K562 (cell line): Measurements from ENCODE around the gene RNF11. TPM values are rescaled to one million over a fixed set of nuclear protein-coding genes. Genes with fewer than 3 reads are reported as not detected.

Source experiments
- CBFB ChIP-seq: sonication (generic); formaldehyde crosslinking; IDR thresholded peaks from 2 replicates; pipeline ENCODE4 v1.4.0; 2020; ENCODE audit warnings: mild to moderate bottlenecking, missing genetic modification reagents
- CEBPG ChIP-seq, 3 experiments: fragments of 200-800 bp in 1 of 3; sonication (Bioruptor generic) in 1 of 3; sonication (generic) in 1 of 3; formaldehyde crosslinking in 1 of 3; IDR thresholded peaks in 2 of 3; conservative IDR thresholded peaks in 1 of 3; 2 replicates each; pipeline versions ENCODE4 v1.6.1 to v1.8.0; 2016 to 2022; ENCODE audit warnings: missing compliant biosample characterization in 2 of 3, missing genetic modification characterization in 2 of 3, mild to moderate bottlenecking in 1 of 3, missing genetic modification reagents in 1 of 3
- DACH1 ChIP-seq: fragments of 450-650 bp; IDR thresholded peaks from 2 replicates; pipeline ENCODE4 v1.6.1; 2018; ENCODE audit not compliant: partially characterized antibody
- ETV5 ChIP-seq: sonication (generic); formaldehyde crosslinking; IDR thresholded peaks from 2 replicates; pipeline ENCODE4 v1.4.0; 2020; ENCODE audit warnings: low read depth, mild to moderate bottlenecking, missing genetic modification reagents
- GABPA ChIP-seq: fragments of 200-800 bp; sonication (Bioruptor generic); conservative IDR thresholded peaks from 2 replicates; pipeline ENCODE4 v1.6.1; 2016; ENCODE audit warnings: low read depth, missing genetic modification characterization, missing compliant biosample characterization
- GATAD2B ChIP-seq: fragments of 450-650 bp; IDR thresholded peaks from 2 replicates; pipeline ENCODE4 v1.6.1; 2017; ENCODE audit warnings: mild to moderate bottlenecking, borderline replicate concordance
- HCFC1 ChIP-seq: IDR thresholded peaks from 2 replicates; pipeline ENCODE4 v1.6.1; 2012; ENCODE audit warnings: low read depth, low read length, improper control_type of control experiment
- HMGN3 ChIP-seq: IDR thresholded peaks from 2 replicates; pipeline ENCODE4 v1.6.1; 2011; ENCODE audit warnings: borderline replicate concordance, low read depth, mild to moderate bottlenecking, mixed read lengths, low read length; ENCODE audit not compliant: insufficient read length; ENCODE audit errors: extremely low read depth
- LEF1 ChIP-seq: fragments of 450-650 bp; IDR thresholded peaks from 2 replicates; pipeline ENCODE4 v1.6.1; 2016; ENCODE audit warnings: mild to moderate bottlenecking
- MYC ChIP-seq, 2 experiments: fragments of 250-450 bp in 1 of 2; sonication (Bioruptor Pico) in 1 of 2; IDR thresholded peaks; 2 replicates each; pipeline versions ENCODE4 v1.5.1 to v1.6.1; 2012 to 2021; ENCODE audit warnings: low read depth in 2 of 2, borderline replicate concordance in 1 of 2, improper control_type of control experiment in 1 of 2, low read length in 1 of 2, mild to moderate bottlenecking in 1 of 2, moderate library complexity in 1 of 2
- POU5F1 ChIP-seq: fragments of 150-350 bp; IDR thresholded peaks from 2 replicates; pipeline ENCODE4 v1.6.1; 2014; ENCODE audit warnings: borderline replicate concordance, low read length, low read depth, mild to moderate bottlenecking; ENCODE audit not compliant: partially characterized antibody
- SP2 ChIP-seq: IDR thresholded peaks from 2 replicates; pipeline ENCODE4 v1.6.1; 2011; ENCODE audit warnings: mild to moderate bottlenecking, low read depth, low read length, moderate library complexity; ENCODE audit not compliant: poor library complexity, severe bottlenecking; ENCODE audit errors: extremely low read depth
- TEAD1 ChIP-seq, 2 experiments: fragments of 450-650 bp in 1 of 2; sonication (generic) in 1 of 2; formaldehyde crosslinking; IDR thresholded peaks; 2 replicates each; pipeline versions ENCODE4 v1.4.0 to v1.8.0; 2020 to 2022; ENCODE audit warnings: mild to moderate bottlenecking in 2 of 2, missing genetic modification reagents in 1 of 2
- ZBTB17 ChIP-seq: fragments of 450-650 bp; formaldehyde crosslinking; IDR thresholded peaks from 2 replicates; pipeline ENCODE4 v1.4.0; 2020; ENCODE audit warnings: mild to moderate bottlenecking
- ZNF124 ChIP-seq: sonication (generic); formaldehyde crosslinking; IDR thresholded peaks from 2 replicates; pipeline ENCODE4 v1.8.1; 2022; ENCODE audit warnings: missing genetic modification reagents
- polyA plus RNA-seq, 8 experiments: library from polyadenylated mRNA; depleted of rRNA in 4 of 8; stranded (reverse) in 5 of 8; unstranded in 3 of 8; fragments of >200 nt; fragmentation: Nextera tagmentation in 2 of 8; fragmentation: Illumina TruSeq in 1 of 8; extraction: Ambion mirVana in 2 of 8; extraction: Trizol in 1 of 8; gene quantifications; 2 replicates each; pipeline versions ENCODE4 v1.2.1 to v1.2.3, GENCODE V29; 2011 to 2014; ENCODE audit warnings: inconsistent platforms in 1 of 8, missing spikeins in 1 of 8
- total RNA-seq, 7 experiments: library from RNA; depleted of rRNA in 6 of 7; stranded (reverse); fragments of >200 nt in 6 of 7; fragmentation: Illumina TruSeq in 2 of 7; extraction: Trizol in 2 of 7; gene quantifications; 2 replicates each; pipeline versions ENCODE4 v1.2.1 to v1.2.3, GENCODE V29; 2011 to 2021; ENCODE audit warnings: low replicate concordance in 1 of 7
- TF ChIP-seq, protein P1 (sequence below): fragments of 450-650 bp; IDR thresholded peaks from 2 replicates; pipeline ENCODE4 v1.6.1; 2018; ENCODE audit warnings: mild to moderate bottlenecking, low read depth; ENCODE audit not compliant: partially characterized antibody
- TF ChIP-seq, protein P2 (sequence below): fragments of 200-800 bp; sonication (Bioruptor generic); IDR thresholded peaks from 2 replicates; pipeline ENCODE4 v1.6.1; 2017; ENCODE audit warnings: missing genetic modification characterization, missing compliant biosample characterization
- TF ChIP-seq, protein P3 (sequence below), 3 experiments: IDR thresholded peaks in 2 of 3; conservative IDR thresholded peaks in 1 of 3; 2 replicates each; pipeline ENCODE4 v1.5.1; 2011 to 2012; ENCODE audit warnings: low read length in 3 of 3, mild to moderate bottlenecking in 3 of 3, control low read depth in 2 of 3, improper control_type of control experiment in 1 of 3, inconsistent platforms in 1 of 3, low read depth in 1 of 3, mixed read lengths in 1 of 3, moderate library complexity in 1 of 3; ENCODE audit not compliant: insufficient read depth in 2 of 3

RNF11 gene
- total and polyA plus RNA-seq, 9 of the 15 experiments (the other 6 are each of a cell fraction or from before 2014, with no cell fraction given) = 5.7 to 34.3 (median 23.1) TPM

DNA sequence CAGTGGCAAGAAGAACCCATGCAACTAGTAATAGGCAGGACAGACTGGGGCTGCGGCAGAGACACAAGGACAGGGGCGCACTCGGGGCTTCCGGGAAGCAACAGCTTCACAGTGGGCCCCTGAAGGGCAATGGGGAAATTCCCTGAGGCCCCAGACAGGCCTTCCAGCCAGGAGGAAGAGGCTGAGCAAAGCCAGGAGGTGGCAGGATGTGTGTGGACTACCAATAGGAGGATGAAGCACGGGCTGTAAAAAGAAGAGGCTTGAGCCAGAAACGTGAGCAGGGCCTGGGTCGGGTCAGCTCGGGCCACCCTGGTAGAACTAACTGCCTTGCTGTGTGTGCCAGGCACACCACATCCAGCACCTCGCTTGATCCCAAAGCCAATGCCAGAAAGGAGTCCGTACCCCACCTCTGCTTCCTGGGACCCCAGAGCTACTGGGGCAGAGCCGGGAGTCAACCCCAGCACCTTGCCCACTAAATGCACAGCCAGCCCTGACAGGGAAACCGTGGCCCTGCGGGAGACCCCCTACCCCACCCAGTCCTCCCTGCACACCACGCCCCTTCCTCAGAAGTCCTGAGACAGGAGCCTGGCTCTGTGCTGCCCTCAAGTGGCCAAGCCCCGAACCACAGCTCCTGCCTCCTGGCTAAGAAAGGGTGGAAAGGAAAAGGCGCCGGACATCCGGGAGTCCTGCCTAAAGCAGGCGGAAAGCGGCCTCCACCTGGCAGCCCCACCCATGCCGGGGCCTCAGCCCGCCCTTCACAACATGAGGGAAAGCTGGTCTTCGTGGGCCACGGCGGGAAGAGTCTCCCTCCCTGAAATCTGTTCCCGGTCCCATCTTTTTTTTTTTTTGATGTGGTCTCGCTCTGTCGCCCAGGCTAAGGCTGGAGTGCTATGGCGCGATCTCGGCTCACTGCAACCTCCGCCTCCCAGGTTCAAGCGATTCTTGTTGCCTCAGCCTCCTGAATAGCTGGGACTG, 60.6 kb downstream of the RNF11 start (continued):
- TF ChIP-seq, protein P1, sequence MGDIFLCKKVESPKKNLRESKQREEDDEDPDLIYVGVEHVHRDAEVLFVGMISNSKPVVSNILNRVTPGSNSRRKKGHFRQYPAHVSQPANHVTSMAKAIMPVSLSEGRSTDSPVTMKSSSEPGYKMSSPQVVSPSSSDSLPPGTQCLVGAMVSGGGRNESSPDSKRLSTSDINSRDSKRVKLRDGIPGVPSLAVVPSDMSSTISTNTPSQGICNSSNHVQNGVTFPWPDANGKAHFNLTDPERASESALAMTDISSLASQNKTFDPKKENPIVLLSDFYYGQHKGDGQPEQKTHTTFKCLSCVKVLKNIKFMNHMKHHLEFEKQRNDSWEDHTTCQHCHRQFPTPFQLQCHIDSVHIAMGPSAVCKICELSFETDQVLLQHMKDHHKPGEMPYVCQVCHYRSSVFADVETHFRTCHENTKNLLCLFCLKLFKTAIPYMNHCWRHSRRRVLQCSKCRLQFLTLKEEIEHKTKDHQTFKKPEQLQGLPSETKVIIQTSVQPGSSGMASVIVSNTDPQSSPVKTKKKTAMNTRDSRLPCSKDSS = no peak
- TF ChIP-seq GATAD2B = peak; percentile 39; the same call in 1 of the 2 replicates
- 0 out of 2 replicates have a peak, but pooled peaks have one; percentile 27 for TF ChIP-seq CBFB
- TF ChIP-seq DACH1 = peak; percentile 18
- TF ChIP-seq SP2 = no peak
- TF ChIP-seq ETV5 (CRISPR knock-in tag) = peak; percentile 85
- TF ChIP-seq, protein P2, sequence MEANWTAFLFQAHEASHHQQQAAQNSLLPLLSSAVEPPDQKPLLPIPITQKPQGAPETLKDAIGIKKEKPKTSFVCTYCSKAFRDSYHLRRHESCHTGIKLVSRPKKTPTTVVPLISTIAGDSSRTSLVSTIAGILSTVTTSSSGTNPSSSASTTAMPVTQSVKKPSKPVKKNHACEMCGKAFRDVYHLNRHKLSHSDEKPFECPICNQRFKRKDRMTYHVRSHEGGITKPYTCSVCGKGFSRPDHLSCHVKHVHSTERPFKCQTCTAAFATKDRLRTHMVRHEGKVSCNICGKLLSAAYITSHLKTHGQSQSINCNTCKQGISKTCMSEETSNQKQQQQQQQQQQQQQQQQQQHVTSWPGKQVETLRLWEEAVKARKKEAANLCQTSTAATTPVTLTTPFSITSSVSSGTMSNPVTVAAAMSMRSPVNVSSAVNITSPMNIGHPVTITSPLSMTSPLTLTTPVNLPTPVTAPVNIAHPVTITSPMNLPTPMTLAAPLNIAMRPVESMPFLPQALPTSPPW (CRISPR knock-in tag) = peak; percentile 47; the same call in 1 of the 2 replicates
- TF ChIP-seq LEF1 = 0 out of 2 replicates have a peak, but pooled peaks have one; percentile 23
- TF ChIP-seq HCFC1 = 0 out of 2 replicates have a peak, but pooled peaks have one; percentile 46
- peak; percentile 84 for TF ChIP-seq GABPA (tag)
- TF ChIP-seq ZNF124 (CRISPR knock-in tag) = no peak
- TF ChIP-seq HMGN3 = peak; percentile 71
- no peak for TF ChIP-seq ZBTB17 (CRISPR knock-in tag)
- no peak for TF ChIP-seq POU5F1
- TF ChIP-seq MYC (IDR thresholded peaks at IDR 0.05; ENCODE audit: low read depth, low read length) = peak; percentile 57
- no peak for TF ChIP-seq MYC (CRISPR knock-in tag; IDR thresholded peaks at IDR 0.05; ENCODE audit: borderline replicate concordance, low read depth)
- 0 out of 4 replicates have a peak, but pooled peaks of 1 of the 2 experiments have one; percentile 54 for TF ChIP-seq TEAD1 (CRISPR knock-in tag; IDR thresholded peaks at IDR 0.05)
- no peak for TF ChIP-seq CEBPG (CRISPR knock-in tag; IDR thresholded peaks at IDR 0.05)
- no peak for TF ChIP-seq CEBPG (tag; conservative IDR thresholded peaks at IDR 0.05 in 1 of 2, IDR thresholded peaks at IDR 0.05 in 1 of 2)
- TF ChIP-seq, protein P3, sequence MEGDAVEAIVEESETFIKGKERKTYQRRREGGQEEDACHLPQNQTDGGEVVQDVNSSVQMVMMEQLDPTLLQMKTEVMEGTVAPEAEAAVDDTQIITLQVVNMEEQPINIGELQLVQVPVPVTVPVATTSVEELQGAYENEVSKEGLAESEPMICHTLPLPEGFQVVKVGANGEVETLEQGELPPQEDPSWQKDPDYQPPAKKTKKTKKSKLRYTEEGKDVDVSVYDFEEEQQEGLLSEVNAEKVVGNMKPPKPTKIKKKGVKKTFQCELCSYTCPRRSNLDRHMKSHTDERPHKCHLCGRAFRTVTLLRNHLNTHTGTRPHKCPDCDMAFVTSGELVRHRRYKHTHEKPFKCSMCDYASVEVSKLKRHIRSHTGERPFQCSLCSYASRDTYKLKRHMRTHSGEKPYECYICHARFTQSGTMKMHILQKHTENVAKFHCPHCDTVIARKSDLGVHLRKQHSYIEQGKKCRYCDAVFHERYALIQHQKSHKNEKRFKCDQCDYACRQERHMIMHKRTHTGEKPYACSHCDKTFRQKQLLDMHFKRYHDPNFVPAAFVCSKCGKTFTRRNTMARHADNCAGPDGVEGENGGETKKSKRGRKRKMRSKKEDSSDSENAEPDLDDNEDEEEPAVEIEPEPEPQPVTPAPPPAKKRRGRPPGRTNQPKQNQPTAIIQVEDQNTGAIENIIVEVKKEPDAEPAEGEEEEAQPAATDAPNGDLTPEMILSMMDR (IDR thresholded peaks at IDR 0.05 in 2 of 3, conservative IDR thresholded peaks at IDR 0.05 in 1 of 3; ENCODE audit: insufficient read depth in 2 of 3, low read depth in 1 of 3, low read length in 3 of 3) = peak; percentile 94 to 99 (median 96)
